Mesenchymal stem cell (in vitro differentiated cells and primary cell): ENCODE measurements around the gene HOXB1.
A peak's percentile ranks its signal among the peaks of the same experiment; 100 is the strongest.

Experiments used
- DNase-seq: peaks from one replicate; pipeline ENCODE4 v3.0.0-alpha.2; 2013
- H2AFZ ChIP-seq: one replicate; pipeline ENCODE4 v1.6.1; 2013; ENCODE audit warnings: low read depth, mild to moderate bottlenecking, control low read depth, inconsistent platforms, low read length, moderate library complexity
- H2AK5ac ChIP-seq: 2 replicates; pipeline ENCODE4 v1.6.1; 2013; ENCODE audit warnings: low read length, moderate library complexity, mild to moderate bottlenecking, inconsistent platforms; ENCODE audit not compliant: severe bottlenecking
- H2BK120ac ChIP-seq: one replicate; pipeline ENCODE4 v1.6.1; 2013; ENCODE audit warnings: low read depth, mild to moderate bottlenecking, inconsistent platforms, low read length, moderate library complexity
- H2BK12ac ChIP-seq, 2 experiments: one replicate each; pipeline ENCODE4 v1.6.1; 2013; ENCODE audit warnings: inconsistent platforms in 2 of 2, low read length in 2 of 2, mild to moderate bottlenecking in 2 of 2, moderate library complexity in 2 of 2, control low read depth in 1 of 2
- H2BK15ac ChIP-seq: one replicate; pipeline ENCODE4 v1.6.1; 2013; ENCODE audit warnings: mild to moderate bottlenecking, low read depth, inconsistent platforms; ENCODE audit not compliant: poor library complexity, severe bottlenecking
- H2BK5ac ChIP-seq: 2 replicates; pipeline ENCODE4 v1.6.1; 2013; ENCODE audit warnings: low read depth, mild to moderate bottlenecking, low read length, control low read depth, inconsistent platforms; ENCODE audit not compliant: poor library complexity, severe bottlenecking
- H3K14ac ChIP-seq, 2 experiments: one replicate each; pipeline ENCODE4 v1.6.1; 2013; ENCODE audit warnings: inconsistent platforms in 2 of 2, low read length in 2 of 2, control low read depth in 1 of 2, mild to moderate bottlenecking in 1 of 2, moderate library complexity in 1 of 2
- H3K18ac ChIP-seq, 2 experiments: one replicate each; pipeline ENCODE4 v1.6.1; 2013; ENCODE audit warnings: inconsistent platforms in 2 of 2, low read length in 2 of 2, control low read depth in 1 of 2, low read depth in 1 of 2, mild to moderate bottlenecking in 1 of 2
- H3K23ac ChIP-seq, 2 experiments: one replicate each; pipeline ENCODE4 v1.6.1; 2013; ENCODE audit warnings: inconsistent platforms in 2 of 2, low read length in 2 of 2, mild to moderate bottlenecking in 2 of 2, moderate library complexity in 2 of 2, control low read depth in 1 of 2
- H3K27ac ChIP-seq: 2 replicates; pipeline ENCODE4 v1.5.1; 2013; ENCODE audit warnings: mild to moderate bottlenecking, moderate library complexity, low read length, control low read depth, inconsistent platforms; ENCODE audit not compliant: poor library complexity, severe bottlenecking
- H3K27me3 ChIP-seq, 2 experiments: 2 replicates each; pipeline versions ENCODE4 v1.6.1 to v1.7.0; 2013; ENCODE audit warnings: low read length in 2 of 2, mild to moderate bottlenecking in 2 of 2, moderate library complexity in 2 of 2, control low read depth in 1 of 2, inconsistent platforms in 1 of 2; ENCODE audit not compliant: control insufficient read depth in 1 of 2, insufficient read depth in 1 of 2
- H3K36me3 ChIP-seq, 2 experiments: 2 replicates each; pipeline versions ENCODE4 v1.6.1 to v1.7.0; 2013; ENCODE audit warnings: low read length in 2 of 2, control low read depth in 1 of 2, inconsistent platforms in 1 of 2, low read depth in 1 of 2, mild to moderate bottlenecking in 1 of 2; ENCODE audit not compliant: insufficient read depth in 2 of 2, control insufficient read depth in 1 of 2
- H3K4ac ChIP-seq, 2 experiments: one replicate each; pipeline ENCODE4 v1.6.1; 2013; ENCODE audit warnings: inconsistent platforms in 2 of 2, low read length in 2 of 2, mild to moderate bottlenecking in 2 of 2, moderate library complexity in 2 of 2, control low read depth in 1 of 2, low read depth in 1 of 2
- H3K4me1 ChIP-seq: 2 replicates; pipeline ENCODE4 v1.6.1; 2013; ENCODE audit warnings: low read depth, low read length, control low read depth; ENCODE audit not compliant: control insufficient read depth, insufficient read depth
- H3K4me2 ChIP-seq: 2 replicates; pipeline ENCODE4 v1.6.1; 2013; ENCODE audit warnings: low read length, mild to moderate bottlenecking, inconsistent platforms; ENCODE audit not compliant: poor library complexity, severe bottlenecking
- H3K4me3 ChIP-seq, 2 experiments: 2 replicates each; pipeline versions ENCODE4 v1.5.1 to v1.7.0; 2013; ENCODE audit warnings: low read length in 2 of 2, mild to moderate bottlenecking in 2 of 2, control low read depth in 1 of 2, low read depth in 1 of 2; ENCODE audit not compliant: insufficient read depth in 1 of 2
- H3K79me1 ChIP-seq: replicated peaks from 2 replicates; pipeline ENCODE4 v1.6.1; 2013; ENCODE audit warnings: mild to moderate bottlenecking, control low read depth, low read length, inconsistent platforms; ENCODE audit not compliant: poor library complexity, severe bottlenecking
- H3K9ac ChIP-seq: 2 replicates; pipeline ENCODE4 v1.7.0; 2013; ENCODE audit warnings: mild to moderate bottlenecking, low read length, moderate library complexity
- H3K9me3 ChIP-seq: 2 replicates; pipeline ENCODE4 v1.7.0; 2013; ENCODE audit warnings: mild to moderate bottlenecking, low read length; ENCODE audit not compliant: control insufficient read depth
- H4K8ac ChIP-seq: one replicate; pipeline ENCODE4 v1.6.1; 2013; ENCODE audit warnings: inconsistent platforms, mild to moderate bottlenecking, low read length, moderate library complexity
- H4K91ac ChIP-seq: one replicate; pipeline ENCODE4 v1.6.1; 2013; ENCODE audit warnings: mild to moderate bottlenecking, low read length, inconsistent platforms
- WGBS: methylation state at CpG from one replicate; pipeline ENCODE4 v1.1.7; 2013; ENCODE audit warnings: mixed read lengths; 5-methylcytosine and 5-hydroxymethylcytosine counted together

HOXB1 gene

GRCh38 chr17:48499735-48500434, 30.9 kb downstream of the HOXB1 start:
- H2AK5ac ChIP-seq, result no peak overlapping the region
- no peak overlapping the region for H3K4me3 ChIP-seq
- no peaks in the 10 kb centered on the region for H3K27me3 ChIP-seq
- H4K91ac ChIP-seq, result no peak overlapping the region
- H3K23ac ChIP-seq, result no peak overlapping the region
- H2BK12ac ChIP-seq, result peak overlapping the region in 1 of 2 experiments; percentile 7
- H4K8ac ChIP-seq, result peak overlapping the region; percentile 82
- H3K14ac ChIP-seq, result no peak overlapping the region
- peak overlapping the region; percentile 13 to 55 for H3K18ac ChIP-seq
- H3K4ac ChIP-seq, result no peak overlapping the region
- WGBS, result 78% methylated on average over 2 of the region's 5 CpGs
- H3K4me2 ChIP-seq, result no peak overlapping the region
- no peak overlapping the region for H2AFZ ChIP-seq
- H3K79me1 ChIP-seq, result no peaks in the 10 kb centered on the region
- H3K4me1 ChIP-seq, result peaks cover 3% of the 10 kb centered on the region
- peak overlapping the region; percentile 82 for H2BK120ac ChIP-seq
- no peak overlapping the region for H2BK5ac ChIP-seq
- H3K9ac ChIP-seq, result no peak overlapping the region
- peak; percentile 71 for DNase-seq
- no peaks in the 10 kb centered on the region for H3K9me3 ChIP-seq
- H3K36me3 ChIP-seq, result no peaks in the 10 kb centered on the region
- peak overlapping the region; percentile 57 for H2BK15ac ChIP-seq
- H3K27ac ChIP-seq, result no peak overlapping the region

DNA sequence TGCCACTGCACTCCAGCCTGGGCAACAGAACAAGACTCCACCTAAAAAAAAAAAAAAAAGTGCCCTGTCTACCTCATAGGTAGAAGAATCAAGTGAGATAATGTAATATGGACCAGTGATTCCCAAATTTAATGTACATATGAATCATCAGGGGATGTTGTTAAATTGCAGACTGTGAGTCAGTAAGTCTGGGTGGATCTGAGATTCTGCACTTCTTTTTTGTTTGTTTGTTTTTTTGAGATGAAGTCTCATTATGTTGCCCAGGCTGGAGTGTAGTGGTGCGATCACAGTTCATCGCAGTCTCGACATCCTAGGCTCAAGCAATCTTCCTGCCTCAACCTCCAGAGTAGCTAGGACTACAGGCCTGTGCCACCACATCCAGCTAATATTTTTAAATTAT, 31.6 kb downstream of the HOXB1 start:
- H2AFZ ChIP-seq, result no peak overlapping the region

GRCh38 chr17:48498164-48498850, 32.5 kb downstream of the HOXB1 start:
- H2AK5ac ChIP-seq, result no peak overlapping the region
- no peak overlapping the region for H2AFZ ChIP-seq
- H3K4me2 ChIP-seq, result no peak overlapping the region
- H3K27ac ChIP-seq, result no peak overlapping the region
- H3K4me3 ChIP-seq, result no peak overlapping the region
- WGBS, result 58% methylated on average over 6 of the region's 6 CpGs
- H4K8ac ChIP-seq, result peak overlapping the region; percentile 5
- peak overlapping the region; percentile 64 to 67 for H3K18ac ChIP-seq
- H4K91ac ChIP-seq, result no peak overlapping the region
- H2BK120ac ChIP-seq, result peak overlapping the region; percentile 45
- no peak overlapping the region for H3K23ac ChIP-seq
- H3K27me3 ChIP-seq, result no peaks in the 10 kb centered on the region
- no peak overlapping the region for H3K9ac ChIP-seq
- no peak overlapping the region for H2BK5ac ChIP-seq
- peak overlapping the region; percentile 48 to 69 for H2BK12ac ChIP-seq
- H3K14ac ChIP-seq, result no peak overlapping the region
- H3K79me1 ChIP-seq, result peaks cover 2% of the 10 kb centered on the region
- H3K4me1 ChIP-seq, result peaks cover 3% of the 10 kb centered on the region
- DNase-seq, result peak; percentile 59
- H3K9me3 ChIP-seq, result no peaks in the 10 kb centered on the region
- H3K36me3 ChIP-seq, result no peaks in the 10 kb centered on the region
- peak overlapping the region; percentile 74 for H2BK15ac ChIP-seq
- H3K4ac ChIP-seq, result peak overlapping the region; percentile 40 to 47

More for the DNA sequence above, 31.6 kb downstream of the HOXB1 start:
- Histone ChIP-seq H3K4me1 (peaks cover 3% of the 10 kb centered on the region), H2BK12ac (no peak overlapping the region), H3K4ac (no peak overlapping the region), H3K4me3 (no peak overlapping the region), H2BK15ac (no peak overlapping the region), H3K18ac (no peak overlapping the region), H4K91ac (no peak overlapping the region), H3K9ac (no peak overlapping the region), H3K23ac (no peak overlapping the region), H3K36me3 (no peaks in the 10 kb centered on the region), H3K27ac (no peak overlapping the region), H2BK120ac (no peak overlapping the region), H3K27me3 (no peaks in the 10 kb centered on the region), H2BK5ac (no peak overlapping the region), H3K4me2 (no peak overlapping the region), H4K8ac (no peak overlapping the region), H3K14ac (no peak overlapping the region), H3K79me1 (no peaks in the 10 kb centered on the region), H2AK5ac (no peak overlapping the region), H3K9me3 (no peaks in the 10 kb centered on the region)
- DNase-seq, result peak; percentile 79
- no CpG with 5 or more reads among the region's 3 CpGs for WGBS

DNA sequence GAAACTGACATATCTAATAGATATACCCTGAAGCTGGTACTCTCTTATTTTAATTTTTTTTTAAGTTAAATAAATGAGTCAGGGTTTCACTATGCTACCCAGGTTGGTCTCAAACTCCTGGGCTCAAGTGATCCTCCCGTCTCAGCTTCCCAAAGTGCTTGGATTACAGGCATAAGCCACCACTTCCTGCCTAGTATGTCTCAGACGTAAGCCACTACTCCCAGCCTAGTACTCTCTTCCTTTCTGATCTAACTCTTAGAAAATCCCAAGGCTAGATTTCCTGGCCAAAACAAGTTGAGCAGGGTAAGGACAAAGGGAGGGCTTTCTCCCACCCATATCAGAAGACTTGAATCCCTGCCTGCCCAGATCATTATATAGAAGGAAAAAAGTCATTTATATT, 33.7 kb downstream of the HOXB1 start:
- Histone ChIP-seq H3K9me3 (no peaks in the 10 kb centered on the region), H4K8ac (no peak overlapping the region), H2AFZ (no peak overlapping the region), H3K4ac (no peak overlapping the region), H3K4me3 (no peak overlapping the region), H2BK15ac (no peak overlapping the region), H3K4me2 (no peak overlapping the region), H2BK12ac (no peak overlapping the region), H2BK5ac (no peak overlapping the region), H2BK120ac (peak overlapping the region; percentile 42), H3K9ac (no peak overlapping the region), H3K18ac (no peak overlapping the region), H2AK5ac (no peak overlapping the region), H4K91ac (no peak overlapping the region), H3K14ac (no peak overlapping the region), H3K27ac (no peak overlapping the region), H3K23ac (no peak overlapping the region), H3K36me3 (no peaks in the 10 kb centered on the region), H3K27me3 (no peaks in the 10 kb centered on the region), H3K79me1 (peaks cover 7% of the 10 kb centered on the region), H3K4me1 (peaks cover 12% of the 10 kb centered on the region)
- DNase-seq, result peak; percentile 86
- 0% methylated on average over 1 of the region's 2 CpGs for WGBS
